Breast epithelium (tissue), 4 donors: ENCODE measurements around the gene VAMP8. TPM values are rescaled to one million over a fixed set of nuclear protein-coding genes. Genes with fewer than 3 reads are reported as not detected.
A peak's percentile ranks its signal among the peaks of the same experiment; 100 is the strongest.

Source experiments
- DNase-seq, 2 donors: peaks; one replicate each; pipeline ENCODE4 v3.0.0-alpha.2; 2019; ENCODE audit warnings: low spot score in 2 of 2
- H3K27ac ChIP-seq, 2 donors: fragments of 200-600 bp; sonication (generic) in 1 of 2; one replicate each; pipeline ENCODE4 v1.5.1; 2016 to 2019; ENCODE audit warnings: mild to moderate bottlenecking in 1 of 2
- H3K27me3 ChIP-seq, 2 donors: fragments of 200-600 bp; sonication (generic) in 1 of 2; one replicate each; pipeline versions ENCODE4 v1.5.1 to v1.6.0; 2017 to 2019; ENCODE audit warnings: control low read depth in 1 of 2, mild to moderate bottlenecking in 1 of 2
- H3K36me3 ChIP-seq: fragments of 200-600 bp; one replicate; pipeline ENCODE4 v1.5.1; 2019
- H3K4me1 ChIP-seq, 2 donors: fragments of 200-600 bp; sonication (generic); one replicate each; pipeline ENCODE4 v1.5.1; 2016 to 2019; ENCODE audit warnings: control low read depth in 1 of 2
- H3K4me3 ChIP-seq, 3 donors: fragments of 200-600 bp; sonication (generic); 1 replicate in 2 of 3; 2 replicates in 1 of 3; pipeline ENCODE4 v1.5.1; 2016 to 2019; ENCODE audit warnings: mild to moderate bottlenecking in 3 of 3, moderate library complexity in 2 of 3
- H3K9me3 ChIP-seq, 2 donors: fragments of 200-600 bp; sonication (generic) in 1 of 2; one replicate each; pipeline ENCODE4 v1.5.1; 2016 to 2019; ENCODE audit warnings: control low read depth in 1 of 2
- POLR2A ChIP-seq: fragments of 450-650 bp; IDR thresholded peaks from one replicate; pipeline ENCODE4 v1.6.1; 2016; ENCODE audit warnings: antibody characterized with exemption, mild to moderate bottlenecking, moderate library complexity
- POLR2AphosphoS5 ChIP-seq, 3 donors: sonication (generic); formaldehyde crosslinking; IDR thresholded peaks; one replicate each; pipeline ENCODE4 v1.6.1; 2017; ENCODE audit warnings: antibody characterized with exemption in 3 of 3
- intact Hi-C: fragments of 100-400 bp; cut with DNase I; formaldehyde crosslinking; loops from one replicate; pipeline ENCODE4 v1.15.1; 2023; ENCODE audit warnings: low total_unique reads
- total RNA-seq, 3 donors: library from RNA; depleted of rRNA; stranded (reverse); fragments of >200 nt; gene quantifications; one replicate each; pipeline ENCODE4 v1.1.0, GENCODE V29; 2016
- TF ChIP-seq, protein P1 (sequence below), 3 donors: fragments of 450-650 bp; IDR thresholded peaks; one replicate each; pipeline ENCODE4 v1.5.1; 2016 to 2017; ENCODE audit warnings: antibody characterized with exemption in 3 of 3, mild to moderate bottlenecking in 3 of 3, moderate library complexity in 3 of 3

Gene VAMP8
- total RNA-seq, 3 donors from 2014 or later = 23.2 to 127 (median 55.7) TPM

DNA sequence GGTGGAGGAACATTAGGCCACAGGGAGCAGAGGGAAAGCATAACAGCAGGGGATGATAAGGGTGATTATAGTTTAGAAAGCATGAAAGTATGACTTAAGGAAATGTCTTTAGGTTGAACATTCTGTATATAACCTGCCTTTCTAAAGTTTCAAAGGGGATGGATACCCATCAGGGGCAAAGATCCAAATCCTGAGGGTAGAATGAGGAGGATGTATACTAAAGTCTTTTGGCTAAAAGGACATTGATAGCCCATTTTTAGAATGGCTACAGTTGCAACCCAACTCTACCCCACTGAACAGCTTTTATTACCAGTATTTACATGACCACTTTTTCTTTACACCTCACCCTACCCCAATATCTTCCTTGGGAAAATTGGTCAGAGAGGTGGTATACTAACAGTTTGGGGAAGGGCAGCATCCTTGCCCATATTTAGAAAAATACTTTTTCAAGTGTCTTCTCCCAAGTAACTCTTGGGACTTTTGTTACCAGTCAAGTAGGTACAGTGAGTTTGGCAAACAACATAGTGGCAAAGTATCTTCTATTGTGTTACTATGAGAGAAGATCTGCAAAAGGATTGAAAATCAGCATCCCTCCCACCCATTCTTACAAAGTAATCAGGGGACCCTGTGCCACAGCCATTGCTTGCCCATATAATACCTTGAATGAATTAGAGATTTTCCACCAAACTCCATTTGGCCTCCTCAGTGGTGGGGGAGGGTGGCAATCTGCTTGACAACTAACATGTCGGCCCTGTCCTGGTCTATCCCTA, 30.1 kb upstream of the VAMP8 start:
- H3K4me3 ChIP-seq = no peak overlapping the region
- TF ChIP-seq, protein P1, sequence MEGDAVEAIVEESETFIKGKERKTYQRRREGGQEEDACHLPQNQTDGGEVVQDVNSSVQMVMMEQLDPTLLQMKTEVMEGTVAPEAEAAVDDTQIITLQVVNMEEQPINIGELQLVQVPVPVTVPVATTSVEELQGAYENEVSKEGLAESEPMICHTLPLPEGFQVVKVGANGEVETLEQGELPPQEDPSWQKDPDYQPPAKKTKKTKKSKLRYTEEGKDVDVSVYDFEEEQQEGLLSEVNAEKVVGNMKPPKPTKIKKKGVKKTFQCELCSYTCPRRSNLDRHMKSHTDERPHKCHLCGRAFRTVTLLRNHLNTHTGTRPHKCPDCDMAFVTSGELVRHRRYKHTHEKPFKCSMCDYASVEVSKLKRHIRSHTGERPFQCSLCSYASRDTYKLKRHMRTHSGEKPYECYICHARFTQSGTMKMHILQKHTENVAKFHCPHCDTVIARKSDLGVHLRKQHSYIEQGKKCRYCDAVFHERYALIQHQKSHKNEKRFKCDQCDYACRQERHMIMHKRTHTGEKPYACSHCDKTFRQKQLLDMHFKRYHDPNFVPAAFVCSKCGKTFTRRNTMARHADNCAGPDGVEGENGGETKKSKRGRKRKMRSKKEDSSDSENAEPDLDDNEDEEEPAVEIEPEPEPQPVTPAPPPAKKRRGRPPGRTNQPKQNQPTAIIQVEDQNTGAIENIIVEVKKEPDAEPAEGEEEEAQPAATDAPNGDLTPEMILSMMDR (IDR thresholded peaks at IDR 0.05) = no peak
- TF ChIP-seq POLR2AphosphoS5 (IDR thresholded peaks at IDR 0.05) (no peak), POLR2A (no peak)
- no peaks in the 10 kb centered on the region for H3K9me3 ChIP-seq
- H3K36me3 ChIP-seq = no peaks in the 10 kb centered on the region
- no peaks in the 10 kb centered on the region for H3K4me1 ChIP-seq
- no peak overlapping the region for H3K27ac ChIP-seq
- no peak for DNase-seq
- intact Hi-C loops = no loop called here
- H3K27me3 ChIP-seq = no peaks in the 10 kb centered on the region

DNA sequence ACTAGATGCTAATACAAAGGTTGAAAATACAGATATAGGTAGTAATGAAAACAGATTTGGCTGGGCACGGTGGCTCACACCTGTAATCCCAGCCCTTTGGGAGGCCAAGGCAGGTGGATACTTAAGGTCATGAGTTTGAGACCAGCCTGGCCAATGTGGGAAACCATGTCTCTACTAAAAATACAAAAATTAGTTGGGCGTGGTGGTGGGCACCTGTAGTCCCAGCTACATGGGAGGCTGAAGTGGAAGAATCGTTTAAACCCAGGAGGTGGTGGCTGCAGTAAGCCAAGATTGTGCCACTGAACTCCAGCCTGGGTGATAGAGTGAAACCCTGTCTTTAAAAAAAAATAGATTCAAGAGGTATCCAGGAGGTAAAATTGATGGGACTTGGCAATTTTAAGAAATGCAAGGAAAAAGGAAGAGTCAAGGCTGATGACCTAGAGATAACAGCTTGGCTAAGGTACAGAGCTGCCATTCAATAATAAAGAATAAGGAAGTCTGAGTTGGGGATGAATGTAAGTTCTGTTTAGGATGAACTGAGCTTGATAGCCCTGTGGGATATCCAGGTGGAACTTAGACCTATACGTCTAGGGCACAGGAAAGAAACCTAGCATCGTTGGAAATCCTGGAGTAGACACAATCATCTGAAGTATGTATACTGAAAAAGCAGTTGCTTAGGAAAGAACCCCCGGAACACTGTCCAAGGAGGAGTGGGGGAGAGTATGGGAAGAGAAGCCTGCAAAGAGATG, 29.4 kb upstream of the VAMP8 start:
- TF ChIP-seq POLR2AphosphoS5 (IDR thresholded peaks at IDR 0.05) = no peak
- TF ChIP-seq, protein P1 (IDR thresholded peaks at IDR 0.05) = no peak
- no peak for TF ChIP-seq POLR2A
- no peak for DNase-seq
- Histone ChIP-seq H3K4me1 (no peaks in the 10 kb centered on the region), H3K4me3 (no peak overlapping the region), H3K36me3 (no peaks in the 10 kb centered on the region), H3K27ac (peak overlapping the region in 1 of 2 donors; percentile 22), H3K27me3 (no peaks in the 10 kb centered on the region), H3K9me3 (no peaks in the 10 kb centered on the region)
- intact Hi-C loops = no loop called here

DNA sequence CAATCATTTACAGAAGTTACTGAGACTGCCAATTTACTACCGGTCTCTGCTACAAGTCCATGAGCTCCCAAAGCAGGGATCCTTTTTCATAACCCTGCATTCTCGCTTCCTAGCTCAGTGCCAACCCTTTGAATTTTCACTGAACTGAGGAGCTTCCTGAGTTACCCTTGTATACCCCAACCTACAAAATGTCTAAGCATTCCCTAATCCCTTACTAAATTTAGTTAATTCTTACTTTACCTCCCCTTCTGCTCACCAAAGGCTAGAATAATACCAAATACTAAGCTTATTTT, 28.8 kb upstream of the VAMP8 start:
- no peaks in the 10 kb centered on the region for H3K36me3 ChIP-seq
- peak overlapping the region in 1 of 2 donors; percentile 22 for H3K27ac ChIP-seq
- intact Hi-C loops = no loop called here
- H3K4me1 ChIP-seq = no peaks in the 10 kb centered on the region
- no peak overlapping the region for H3K4me3 ChIP-seq
- TF ChIP-seq, protein P1 (IDR thresholded peaks at IDR 0.05) = no peak
- TF ChIP-seq POLR2AphosphoS5 (IDR thresholded peaks at IDR 0.05) (no peak), POLR2A (no peak)
- no peaks in the 10 kb centered on the region for H3K27me3 ChIP-seq
- no peak for DNase-seq
- H3K9me3 ChIP-seq = no peaks in the 10 kb centered on the region

DNA sequence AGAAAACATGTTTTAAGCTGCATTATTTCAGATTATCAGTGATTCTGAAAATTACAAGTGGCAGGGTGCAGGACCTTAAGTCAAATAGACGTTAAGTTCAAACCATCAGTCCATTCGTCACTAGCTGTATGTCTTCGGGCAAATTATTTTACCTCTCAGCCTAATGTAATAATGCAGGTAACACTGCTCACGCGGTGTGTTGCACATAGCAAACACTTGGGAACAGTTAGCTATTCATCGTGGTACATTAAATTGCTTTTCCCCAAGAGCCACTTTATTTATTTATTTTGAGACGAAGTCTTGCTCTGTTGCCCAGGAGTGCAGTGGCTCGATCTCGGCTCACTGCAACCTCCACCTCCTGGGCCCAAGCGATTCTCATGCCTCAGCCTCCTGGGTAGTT, 28.3 kb upstream of the VAMP8 start:
- H3K4me3 ChIP-seq = no peak overlapping the region
- TF ChIP-seq, protein P1 (IDR thresholded peaks at IDR 0.05) = no peak
- TF ChIP-seq POLR2AphosphoS5 (IDR thresholded peaks at IDR 0.05) = no peak
- no peak for TF ChIP-seq POLR2A
- intact Hi-C loops = no loop called here
- no peaks in the 10 kb centered on the region for H3K27me3 ChIP-seq
- H3K36me3 ChIP-seq = no peaks in the 10 kb centered on the region
- DNase-seq = no peak
- no peaks in the 10 kb centered on the region for H3K4me1 ChIP-seq
- no peaks in the 10 kb centered on the region for H3K9me3 ChIP-seq
- H3K27ac ChIP-seq = no peak overlapping the region

DNA sequence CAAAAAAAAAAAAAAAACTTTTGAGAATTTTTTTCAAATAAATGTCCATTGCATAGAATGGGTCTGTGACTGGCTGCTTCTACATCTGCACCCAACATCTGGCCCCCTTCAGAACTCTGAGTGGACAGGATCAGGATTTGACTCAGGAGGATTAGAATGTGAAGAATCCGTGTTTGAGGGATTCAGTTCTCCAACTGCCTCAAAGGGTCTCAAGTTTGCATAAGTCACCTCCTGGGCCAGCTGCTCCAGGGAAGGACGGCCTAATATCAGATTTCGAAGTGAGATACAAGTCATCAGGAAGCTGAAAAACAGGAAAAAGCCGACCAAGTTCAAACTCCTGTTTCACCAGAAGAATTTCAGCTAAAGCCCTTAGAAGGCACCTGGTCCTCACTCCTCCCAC, 27.6 kb upstream of the VAMP8 start:
- Histone ChIP-seq H3K9me3 (no peaks in the 10 kb centered on the region), H3K36me3 (no peaks in the 10 kb centered on the region), H3K27ac (peak overlapping the region; percentile 59 to 75), H3K27me3 (no peaks in the 10 kb centered on the region), H3K4me1 (no peaks in the 10 kb centered on the region), H3K4me3 (no peak overlapping the region)
- no peak for TF ChIP-seq POLR2A
- no peak for TF ChIP-seq POLR2AphosphoS5 (IDR thresholded peaks at IDR 0.05)
- TF ChIP-seq, protein P1 (IDR thresholded peaks at IDR 0.05) = no peak
- DNase-seq = no peak
- intact Hi-C loops = loop anchor here (5.0 kb wide), 1 partner anchor 118 kb away; no protein-coding TSS in a partner anchor
